IPS-20b (cell line): Measurements from ENCODE around the gene BCAS1.
"Not testable (repeated sequence)": the region's sequence is repeated elsewhere in the genome, so short reads cannot be mapped to it uniquely, and the experiment has no call there.

Source experiments
- H3K27ac ChIP-seq: one replicate; pipeline ENCODE4 v1.5.1; 2013; ENCODE audit warnings: low read length
- H3K27me3 ChIP-seq: 2 replicates; pipeline ENCODE4 v1.6.1; 2013; ENCODE audit warnings: mild to moderate bottlenecking, low read length, inconsistent platforms; ENCODE audit not compliant: insufficient read depth
- H3K36me3 ChIP-seq: 2 replicates; pipeline ENCODE4 v1.6.1; 2013; ENCODE audit warnings: low read depth, mild to moderate bottlenecking, inconsistent platforms, low read length, moderate library complexity; ENCODE audit not compliant: insufficient read depth
- H3K4me1 ChIP-seq: 2 replicates; pipeline ENCODE4 v1.6.1; 2013; ENCODE audit warnings: mild to moderate bottlenecking, control low read depth, inconsistent platforms, low read length, moderate library complexity; ENCODE audit not compliant: insufficient read depth
- H3K4me3 ChIP-seq: 2 replicates; pipeline ENCODE4 v1.5.1; 2013; ENCODE audit warnings: mild to moderate bottlenecking, low read length, inconsistent platforms
- H3K9ac ChIP-seq: 2 replicates; pipeline ENCODE4 v1.6.1; 2013; ENCODE audit warnings: low read depth, mild to moderate bottlenecking, inconsistent platforms, low read length, moderate library complexity
- H3K9me3 ChIP-seq: 2 replicates; pipeline ENCODE4 v1.6.1; 2013; ENCODE audit warnings: mild to moderate bottlenecking, low read depth, low read length, inconsistent platforms; ENCODE audit not compliant: insufficient read depth

Gene BCAS1

GRCh38 chr20:53974785-53975555, 95.4 kb downstream of the BCAS1 start:
- Histone ChIP-seq H3K4me3 (no peak overlapping the region), H3K27ac (no peak overlapping the region), H3K9ac (no peak overlapping the region), H3K36me3 (no peaks in the 10 kb centered on the region), H3K4me1 (no peaks in the 10 kb centered on the region), H3K27me3 (no peaks in the 10 kb centered on the region), H3K9me3 (no peaks in the 10 kb centered on the region)

GRCh38 chr20:53973882-53974281, 96.5 kb downstream of the BCAS1 start:
- not testable (repeated sequence) for H3K4me3 ChIP-seq, H3K27ac ChIP-seq, H3K27me3 ChIP-seq, H3K9ac ChIP-seq, H3K36me3 ChIP-seq, H3K4me1 ChIP-seq, H3K9me3 ChIP-seq

DNA sequence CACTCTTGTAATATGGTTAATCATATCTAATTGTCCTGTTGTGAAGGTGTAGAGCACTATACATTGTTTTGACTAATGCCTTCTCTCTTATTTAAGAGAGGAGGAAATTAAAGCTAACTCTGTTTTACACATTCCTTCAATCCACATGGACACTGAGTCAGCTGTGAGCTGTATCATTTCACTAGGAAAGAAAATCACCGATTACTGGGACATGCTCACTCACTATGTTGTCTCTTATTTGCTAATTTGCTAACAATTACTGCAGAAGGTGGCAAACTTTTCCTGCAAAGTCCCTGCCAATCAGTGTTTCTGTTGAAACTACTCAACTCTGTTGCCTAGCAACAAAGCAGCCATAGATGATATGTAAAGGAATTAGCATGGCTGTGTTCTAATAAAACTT, 98.2 kb downstream of the BCAS1 start:
- Histone ChIP-seq H3K27me3 (no peaks in the 10 kb centered on the region), H3K27ac (no peak overlapping the region), H3K4me3 (no peak overlapping the region), H3K9ac (no peak overlapping the region), H3K36me3 (no peaks in the 10 kb centered on the region), H3K9me3 (no peaks in the 10 kb centered on the region), H3K4me1 (no peaks in the 10 kb centered on the region)

DNA sequence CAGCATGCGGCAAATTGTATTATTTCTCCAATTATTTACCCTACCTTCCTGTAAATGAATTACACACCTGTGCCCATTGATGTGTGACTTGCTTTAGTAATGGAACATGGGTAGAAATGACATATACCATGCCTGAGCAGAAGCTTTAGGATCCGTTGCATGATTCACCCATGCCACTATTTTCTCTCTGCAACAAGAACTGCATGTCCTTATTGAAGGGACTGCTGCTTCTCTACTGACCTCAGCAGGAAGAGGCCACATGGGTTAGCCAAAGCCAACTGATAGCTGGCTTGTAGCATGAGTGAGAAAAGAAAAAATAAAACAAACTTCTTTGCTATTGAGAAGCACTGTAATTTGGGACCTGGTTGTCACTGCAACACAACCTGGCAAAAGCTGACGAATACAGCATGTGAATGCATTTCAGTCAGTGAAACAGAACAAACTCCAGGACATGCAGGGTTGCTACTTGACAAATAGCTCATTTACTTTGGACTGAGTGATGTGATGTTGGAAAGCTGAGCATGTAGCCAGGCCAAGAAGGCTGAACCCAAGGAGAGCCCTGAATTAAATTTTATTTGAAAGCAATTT, 99.2 kb downstream of the BCAS1 start:
- Histone ChIP-seq H3K9me3 (no peaks in the 10 kb centered on the region), H3K36me3 (no peaks in the 10 kb centered on the region), H3K4me1 (no peaks in the 10 kb centered on the region), H3K9ac (no peak overlapping the region), H3K27me3 (no peaks in the 10 kb centered on the region), H3K27ac (no peak overlapping the region), H3K4me3 (no peak overlapping the region)

GRCh38 chr20:53970232-53970631, 100.2 kb downstream of the BCAS1 start:
- Histone ChIP-seq H3K27me3 (no peaks in the 10 kb centered on the region), H3K4me3 (no peak overlapping the region), H3K27ac (no peak overlapping the region), H3K36me3 (no peaks in the 10 kb centered on the region), H3K4me1 (no peaks in the 10 kb centered on the region), H3K9ac (no peak overlapping the region), H3K9me3 (no peaks in the 10 kb centered on the region)

DNA sequence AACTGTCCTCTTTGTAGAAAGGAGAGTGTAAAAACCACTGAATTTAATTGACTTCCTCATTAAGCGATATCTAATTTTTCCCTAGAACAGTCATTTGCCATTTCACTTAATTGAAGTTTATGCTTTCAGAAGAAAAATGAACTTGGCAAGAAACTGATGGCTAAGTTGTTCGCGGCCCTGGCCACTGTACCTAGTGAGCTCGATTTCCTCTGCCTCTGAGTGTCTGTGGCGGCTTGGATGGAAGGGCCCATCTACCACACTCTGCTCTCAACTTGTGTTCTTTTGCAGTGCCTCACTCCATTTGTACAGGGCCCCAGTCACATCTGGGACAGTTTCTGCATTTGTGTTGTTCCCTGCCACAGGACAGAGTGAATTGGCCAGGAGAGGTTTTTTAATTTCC, 102.9 kb downstream of the BCAS1 start:
- Histone ChIP-seq H3K27me3 (no peaks in the 10 kb centered on the region), H3K4me3 (no peak overlapping the region), H3K27ac (no peak overlapping the region), H3K36me3 (no peaks in the 10 kb centered on the region), H3K9ac (no peak overlapping the region), H3K9me3 (no peaks in the 10 kb centered on the region), H3K4me1 (no peaks in the 10 kb centered on the region)

- H3K9ac ChIP-seq = no peak overlapping the region
- no peaks in the 10 kb centered on the region for H3K9me3 ChIP-seq
- no peaks in the 10 kb centered on the region for H3K36me3 ChIP-seq
- no peak overlapping the region for H3K27ac ChIP-seq
- no peak overlapping the region for H3K4me3 ChIP-seq
- no peaks in the 10 kb centered on the region for H3K27me3 ChIP-seq
- no peaks in the 10 kb centered on the region for H3K4me1 ChIP-seq
Observed at GRCh38 chr20:53966774-53967398, 103.5 kb downstream of the BCAS1 start.

DNA sequence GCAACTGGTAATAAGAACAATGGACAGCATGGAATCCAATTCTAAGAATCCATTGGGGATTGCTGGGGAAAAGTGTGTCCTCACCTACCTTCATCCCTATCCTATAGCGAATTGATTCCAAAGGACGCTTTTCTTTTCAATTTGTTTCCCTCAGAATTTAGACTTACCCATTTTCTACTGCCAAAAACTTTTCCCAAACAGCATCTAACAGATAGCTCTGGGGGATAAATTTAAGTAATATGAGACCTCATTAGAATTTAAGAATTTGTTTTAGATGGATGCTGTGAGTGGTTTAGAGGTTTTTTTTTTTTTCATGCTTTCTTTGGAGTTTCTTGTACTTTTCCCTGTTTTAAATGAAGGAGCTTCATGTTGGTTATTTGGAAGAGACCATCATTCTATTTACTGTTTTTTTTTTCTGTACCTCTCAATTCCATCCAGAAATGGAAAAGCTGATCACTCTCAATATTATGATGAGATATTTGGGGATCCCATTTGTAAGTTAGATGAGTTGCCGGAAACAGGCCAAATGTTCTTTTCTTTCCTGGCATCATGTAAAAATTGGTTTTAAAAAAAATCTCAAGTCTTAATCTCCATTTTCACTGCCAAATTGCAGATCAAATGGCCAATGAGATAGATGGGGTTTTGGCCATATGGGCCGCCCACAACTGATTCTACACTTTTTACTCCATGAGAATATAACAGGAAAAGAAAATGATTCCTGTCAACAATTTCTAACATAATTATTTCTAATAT, 105.7 kb downstream of the BCAS1 start:
- no peak overlapping the region for H3K27ac ChIP-seq
- H3K36me3 ChIP-seq = no peaks in the 10 kb centered on the region
- no peak overlapping the region for H3K4me3 ChIP-seq
- H3K27me3 ChIP-seq = no peaks in the 10 kb centered on the region
- H3K9me3 ChIP-seq = no peaks in the 10 kb centered on the region
- H3K4me1 ChIP-seq = peaks cover 12% of the 10 kb centered on the region
- no peak overlapping the region for H3K9ac ChIP-seq

DNA sequence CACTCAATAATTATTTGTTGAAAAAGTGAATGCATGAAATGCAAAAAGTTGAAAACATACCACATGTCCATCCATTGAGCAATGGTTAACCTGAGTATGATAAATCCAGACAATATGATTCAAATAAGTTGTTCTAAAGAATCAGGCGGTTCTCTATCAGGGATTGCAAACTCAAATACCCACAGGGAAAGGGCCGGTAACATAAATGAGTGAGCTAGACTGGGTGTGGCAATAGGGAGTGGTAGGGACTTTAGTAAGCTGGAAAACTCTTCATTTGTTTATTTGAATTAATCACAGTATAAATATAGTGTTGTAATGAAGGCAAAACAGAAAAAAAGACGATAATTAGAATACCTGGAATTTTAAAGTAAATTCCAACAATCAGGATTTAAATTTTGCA, 106.3 kb downstream of the BCAS1 start:
- Histone ChIP-seq H3K27ac (no peak overlapping the region), H3K9me3 (no peaks in the 10 kb centered on the region), H3K36me3 (no peaks in the 10 kb centered on the region), H3K4me3 (no peak overlapping the region), H3K4me1 (peaks cover 12% of the 10 kb centered on the region), H3K27me3 (no peaks in the 10 kb centered on the region), H3K9ac (no peak overlapping the region)

DNA sequence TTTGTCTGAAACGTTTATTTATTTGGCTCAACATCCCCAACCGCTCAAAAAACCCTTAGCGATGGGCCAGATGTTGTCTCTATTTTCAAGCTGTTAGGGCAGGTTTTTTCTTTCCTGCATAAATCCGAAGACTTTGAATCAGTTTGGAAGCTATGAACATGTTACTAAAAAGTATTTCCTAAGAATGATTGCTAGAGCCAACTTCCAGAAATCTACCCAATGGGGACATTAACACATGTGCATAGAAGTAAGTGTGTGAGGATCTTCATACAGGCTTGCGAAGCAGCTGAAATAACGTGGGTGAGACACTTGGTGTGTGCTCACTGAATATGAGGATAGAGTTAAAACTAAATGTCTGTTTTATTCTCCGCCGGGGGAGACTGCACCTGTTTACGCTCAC, 106.8 kb downstream of the BCAS1 start:
- Histone ChIP-seq H3K36me3 (no peaks in the 10 kb centered on the region), H3K27ac (no peak overlapping the region), H3K4me3 (no peak overlapping the region), H3K4me1 (peaks cover 12% of the 10 kb centered on the region), H3K9ac (no peak overlapping the region), H3K9me3 (no peaks in the 10 kb centered on the region), H3K27me3 (no peaks in the 10 kb centered on the region)

DNA sequence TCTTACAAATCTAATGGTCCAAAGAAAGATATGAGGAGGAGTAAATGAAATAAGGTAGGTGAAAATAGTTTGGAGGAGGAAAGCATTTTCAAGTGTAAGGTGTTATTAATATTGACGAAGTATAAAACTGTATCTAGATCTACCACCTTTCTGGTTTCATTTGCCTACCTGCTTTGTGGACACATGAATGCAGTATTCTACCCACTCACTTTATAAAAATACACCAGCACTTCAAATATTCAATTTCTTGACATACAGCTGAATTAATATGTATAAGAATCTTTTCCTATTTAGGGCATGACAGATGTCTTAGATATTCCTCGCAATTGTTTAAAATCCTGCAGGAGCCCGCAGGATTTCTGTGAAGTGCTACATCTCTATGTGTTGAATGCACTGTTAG, 108.0 kb downstream of the BCAS1 start:
- no peaks in the 10 kb centered on the region for H3K9me3 ChIP-seq
- H3K4me1 ChIP-seq = peaks cover 12% of the 10 kb centered on the region
- no peaks in the 10 kb centered on the region for H3K36me3 ChIP-seq
- no peak overlapping the region for H3K4me3 ChIP-seq
- no peak overlapping the region for H3K9ac ChIP-seq
- no peaks in the 10 kb centered on the region for H3K27me3 ChIP-seq
- no peak overlapping the region for H3K27ac ChIP-seq
